DMS153 treated with DMSO at 0.1 percent for 48 hours (cell line): ENCODE results near the gene PKP4.

Experiments used
- DNase-seq: peaks from one replicate; lab custom pipeline; 2025; ENCODE audit not compliant: unreplicated experiment; lab: John Stamatoyannopoulos, UW

Gene PKP4

DNA sequence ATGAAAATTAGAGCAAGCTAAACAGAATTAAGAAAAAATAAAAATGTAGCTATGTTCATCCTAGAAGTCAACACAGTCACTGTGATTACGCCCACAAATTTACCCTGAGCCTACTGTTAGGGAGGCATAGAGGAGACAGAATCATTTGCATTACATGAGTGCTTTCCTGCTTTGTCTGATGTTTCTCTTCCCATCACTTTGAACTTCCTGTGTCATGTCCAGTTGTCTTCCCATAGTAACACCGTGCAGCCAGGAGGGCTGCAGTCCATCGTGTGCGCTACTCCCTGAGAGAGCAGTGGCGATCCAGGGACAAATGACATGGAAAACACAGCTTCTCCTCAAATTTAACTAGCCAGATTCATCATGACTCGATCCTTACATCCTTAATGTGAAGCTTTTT, 188.5 kb downstream of the PKP4 start:
- DNase-seq, result no peak

DNA sequence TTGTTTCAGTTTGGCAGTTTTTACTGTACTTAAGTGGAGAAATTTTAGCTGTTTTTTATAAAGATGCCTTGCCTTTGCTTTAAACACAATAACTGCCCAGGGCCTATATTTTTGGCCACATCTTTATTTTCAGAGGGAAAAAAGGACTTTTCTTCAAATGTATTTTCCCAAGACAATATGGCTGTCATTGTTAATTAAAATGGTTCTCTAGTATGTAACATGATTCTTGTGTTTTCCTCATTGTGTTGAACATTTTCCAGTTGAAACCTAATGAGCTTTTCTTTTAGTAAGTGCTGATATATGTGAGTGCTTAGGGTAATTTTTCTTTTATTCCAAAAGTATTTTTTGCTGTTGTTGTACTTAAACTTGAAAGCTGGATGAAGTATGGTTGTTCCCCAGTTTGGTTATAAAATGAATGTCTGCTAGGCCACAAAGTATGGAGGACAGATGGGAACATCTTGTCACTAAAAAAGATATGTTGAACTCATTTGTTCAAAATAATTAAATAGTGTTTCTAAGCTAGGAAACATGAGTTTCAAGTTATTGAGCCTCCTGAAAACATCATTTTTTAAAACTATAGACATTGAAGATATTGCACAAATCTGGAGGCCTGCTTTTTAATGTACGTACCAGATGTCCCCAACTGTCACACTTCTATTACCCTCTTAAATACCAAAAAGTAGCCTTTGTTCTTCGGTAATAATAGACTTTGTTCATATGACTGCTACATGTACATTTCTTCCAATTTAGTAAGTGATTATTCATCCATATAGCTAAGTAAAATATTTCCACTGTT, 190.9 kb downstream of the PKP4 start:
- DNase-seq, result no peak

DNA sequence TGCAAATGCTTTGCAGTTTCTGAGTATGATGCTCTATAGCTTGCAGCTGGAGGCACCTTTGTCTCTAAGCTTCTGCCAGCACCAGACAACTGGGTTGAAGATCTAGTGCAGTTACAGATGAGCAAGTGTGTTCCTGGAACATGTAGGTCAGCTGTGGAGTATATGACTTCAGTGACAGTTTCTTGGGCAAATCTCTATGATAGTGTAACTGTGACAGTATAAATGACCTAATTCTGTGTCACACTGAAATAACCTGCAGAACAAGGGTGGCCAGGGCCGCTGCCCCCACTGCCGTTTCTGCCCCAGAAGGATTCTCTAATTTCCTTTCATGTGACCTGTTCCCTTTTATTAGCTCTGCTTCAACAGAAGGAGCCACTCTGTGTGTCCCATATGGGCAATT, 193.1 kb downstream of the PKP4 start:
- no peak for DNase-seq

DNA sequence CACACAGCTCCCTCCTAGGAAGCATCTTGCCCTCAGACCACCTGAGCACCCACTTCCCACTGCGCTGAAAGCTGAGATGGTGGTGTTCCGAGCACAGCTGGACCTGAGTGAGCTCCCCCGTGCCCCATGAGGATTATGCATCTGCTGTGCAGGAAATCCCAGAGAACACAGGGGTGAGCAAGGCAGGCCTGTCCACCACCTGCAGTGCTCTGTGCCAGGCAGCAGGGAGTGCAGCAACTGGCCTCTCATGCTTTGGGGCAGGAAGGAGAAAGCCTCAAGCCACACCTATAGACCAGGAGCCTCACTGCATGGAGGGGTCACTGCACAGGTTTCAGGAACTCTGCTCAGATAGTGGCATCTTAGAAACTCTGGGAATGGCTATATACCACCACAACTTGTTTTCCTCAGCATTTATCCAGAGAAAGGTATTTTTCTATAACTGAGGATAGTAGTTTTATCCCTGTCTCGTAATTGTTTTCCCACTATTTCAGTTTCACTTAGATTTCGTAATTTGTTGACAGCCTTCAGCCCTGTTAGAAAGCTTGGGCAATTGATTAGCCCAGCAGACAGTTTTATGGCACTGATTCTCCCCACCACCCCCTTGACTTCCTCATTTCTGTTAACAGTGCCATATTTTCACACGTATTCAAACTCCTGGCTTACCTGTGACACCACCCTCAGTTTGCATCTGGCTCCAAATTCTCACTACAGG, 194.1 kb downstream of the PKP4 start:
- DNase-seq, result no peak

DNA sequence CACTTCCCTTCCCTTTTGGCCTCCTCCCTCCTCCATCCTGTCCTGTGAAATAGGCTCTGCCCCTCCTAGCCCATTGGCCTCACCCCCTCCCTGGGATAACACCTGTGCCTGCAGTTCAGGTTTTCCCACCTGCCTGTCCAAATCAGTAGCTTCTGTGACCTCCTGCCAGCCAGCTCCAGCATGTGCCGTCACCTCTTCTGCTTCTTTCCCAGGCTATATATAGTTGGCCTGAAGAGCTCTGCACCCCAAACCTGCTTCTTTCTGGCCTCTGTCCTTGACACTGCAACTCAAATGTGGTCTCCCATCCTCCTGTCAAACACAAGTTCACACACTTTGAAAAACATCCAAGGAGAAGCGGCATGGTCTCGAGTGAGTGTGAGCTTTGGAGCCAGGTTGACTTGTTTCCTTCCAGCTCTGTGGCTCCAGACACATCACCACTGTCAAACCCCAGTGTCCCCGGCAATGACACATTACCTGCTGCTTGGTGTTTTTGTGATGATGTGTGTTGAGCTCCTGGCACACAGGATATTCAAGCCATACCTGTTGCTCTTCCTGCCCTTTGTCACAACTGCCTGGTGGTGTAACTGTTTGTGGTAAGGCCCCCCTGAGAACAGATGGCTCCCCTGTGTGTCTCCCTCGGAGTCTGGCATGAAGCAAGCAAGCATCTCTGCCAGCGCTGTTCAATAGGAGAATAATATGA, 194.8 kb downstream of the PKP4 start:
- DNase-seq, result no peak

DNA sequence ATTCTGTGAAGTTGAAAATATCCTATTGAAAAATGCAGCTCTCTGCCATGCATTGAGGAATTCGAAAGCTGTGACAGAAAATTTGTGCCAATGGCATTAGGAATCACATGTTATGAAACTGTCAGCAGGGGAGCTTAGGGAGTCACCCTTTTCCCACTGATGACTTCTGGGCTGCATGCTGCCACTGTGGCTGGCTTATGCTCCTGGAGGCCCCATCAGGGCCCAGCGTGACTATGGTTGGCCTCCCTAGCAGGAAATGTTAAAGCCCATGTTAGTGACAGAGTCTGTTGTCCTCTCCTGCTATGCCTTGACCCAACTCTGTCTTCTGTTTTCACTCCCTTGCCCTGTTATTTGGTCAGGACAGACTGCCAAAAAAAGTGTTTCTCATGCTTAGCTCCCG, 198.9 kb downstream of the PKP4 start:
- DNase-seq, result no peak

DNA sequence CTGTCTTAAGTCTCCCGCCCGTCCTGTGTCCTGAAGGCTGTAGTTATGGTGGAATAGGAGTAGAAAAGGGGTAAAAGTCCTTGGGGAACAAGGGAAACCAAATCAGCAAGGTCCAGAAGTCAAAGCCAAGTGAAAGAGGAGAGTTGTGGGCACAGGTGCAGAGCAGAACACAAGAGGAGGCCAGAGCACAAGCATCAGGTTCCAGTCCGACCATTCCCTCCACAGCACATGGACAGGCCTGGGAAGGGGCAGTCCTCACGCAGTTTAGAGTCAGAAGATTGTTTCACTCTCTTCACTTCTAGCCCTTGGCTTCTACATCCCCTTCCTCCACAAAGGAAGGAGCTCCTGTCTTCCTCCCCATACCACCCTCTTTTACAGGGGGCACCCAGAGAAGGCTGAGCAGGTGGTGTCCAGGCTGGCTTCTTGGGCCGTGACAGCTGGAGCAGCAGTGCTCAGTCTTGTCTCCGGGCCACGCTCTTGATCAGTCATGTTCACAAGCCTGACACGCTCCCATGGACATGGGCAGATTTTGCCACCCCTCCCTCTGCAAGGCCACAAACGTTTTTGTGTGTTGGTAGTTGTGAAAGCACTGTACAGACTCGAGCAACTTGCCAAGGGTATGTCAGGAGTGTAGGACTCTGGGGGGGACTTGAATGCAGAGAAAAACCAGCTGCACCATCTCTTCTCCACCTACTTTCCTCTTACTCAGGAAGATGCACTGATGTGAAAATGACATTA, 199.9 kb downstream of the PKP4 start:
- DNase-seq, result no peak

DNA sequence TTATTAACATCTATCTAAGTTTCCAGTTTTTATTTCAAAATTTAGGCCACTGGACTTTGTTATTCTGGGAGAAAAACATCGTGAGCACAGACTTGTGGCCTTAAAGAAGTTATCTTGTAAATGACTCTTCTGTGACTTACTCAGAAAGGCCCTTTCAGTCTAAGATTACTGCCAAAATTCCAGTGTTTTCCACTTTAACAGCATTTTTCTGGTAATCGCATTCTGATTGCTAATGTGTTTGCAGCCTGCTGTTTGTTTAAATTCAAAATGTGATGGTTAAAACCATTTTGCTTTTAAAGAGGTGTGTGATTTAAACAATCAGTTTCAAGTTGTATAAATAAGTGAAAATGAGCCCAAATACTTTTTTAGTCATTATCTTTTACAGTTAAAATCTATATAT, 201.6 kb downstream of the PKP4 start:
- no peak for DNase-seq

DNA sequence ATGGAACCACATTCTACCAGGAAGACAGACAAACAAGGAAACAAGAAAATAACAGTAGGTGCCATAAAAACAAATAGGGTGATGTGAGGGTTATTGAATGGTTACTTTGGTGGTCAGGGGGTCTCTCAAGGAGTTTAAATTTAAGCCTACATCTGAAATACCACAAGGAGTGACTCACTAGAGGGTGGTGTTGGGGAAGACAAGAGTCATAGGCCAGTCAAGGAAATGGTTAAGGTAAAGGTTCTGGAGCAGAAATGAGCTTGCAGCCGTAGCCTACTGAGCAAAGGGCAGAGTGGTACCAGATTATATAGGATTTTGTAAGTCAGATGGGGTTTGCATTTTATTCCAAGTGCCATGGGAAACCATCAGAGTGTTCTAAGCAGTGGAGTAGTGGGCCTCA, 202.7 kb downstream of the PKP4 start:
- DNase-seq, result no peak

DNA sequence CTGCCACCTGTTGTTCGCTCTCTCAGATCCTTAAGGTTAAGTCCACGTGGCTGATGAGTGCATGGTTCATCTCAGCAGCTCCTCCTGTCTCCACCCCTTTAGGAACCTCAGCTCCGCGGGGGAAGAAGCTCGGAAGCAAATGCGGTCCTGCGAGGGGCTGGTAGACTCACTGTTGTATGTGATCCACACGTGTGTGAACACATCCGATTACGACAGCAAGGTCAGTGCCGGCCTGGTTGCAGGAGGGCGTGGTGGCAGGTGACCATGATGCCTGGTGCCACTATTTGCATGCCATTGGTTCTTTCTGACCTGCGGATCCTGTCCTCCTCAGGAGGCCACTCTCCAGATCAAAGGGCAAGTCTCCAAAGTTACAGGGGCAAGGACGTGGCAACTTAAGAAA, 204.5 kb downstream of the PKP4 start:
- no peak for DNase-seq

DNA sequence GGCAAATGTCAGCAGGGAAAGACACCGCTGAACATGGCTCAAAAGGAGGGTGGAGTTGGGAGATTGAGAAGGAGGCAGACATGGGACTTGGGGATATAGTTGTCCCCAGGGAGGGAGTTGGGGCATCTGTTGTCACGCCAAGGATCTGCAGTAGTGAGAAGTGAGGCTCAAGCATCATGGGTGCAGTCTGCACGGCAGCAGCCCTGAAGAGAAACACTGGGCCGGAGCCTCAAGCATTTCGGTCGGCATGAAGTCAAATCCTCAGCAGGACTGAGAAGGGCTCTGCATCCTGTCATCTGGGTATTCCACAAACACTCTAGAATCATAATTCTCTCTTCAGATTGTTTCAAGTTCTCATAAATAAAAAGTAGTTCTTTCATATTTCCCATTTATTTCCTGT, 205.7 kb downstream of the PKP4 start:
- no peak for DNase-seq

DNA sequence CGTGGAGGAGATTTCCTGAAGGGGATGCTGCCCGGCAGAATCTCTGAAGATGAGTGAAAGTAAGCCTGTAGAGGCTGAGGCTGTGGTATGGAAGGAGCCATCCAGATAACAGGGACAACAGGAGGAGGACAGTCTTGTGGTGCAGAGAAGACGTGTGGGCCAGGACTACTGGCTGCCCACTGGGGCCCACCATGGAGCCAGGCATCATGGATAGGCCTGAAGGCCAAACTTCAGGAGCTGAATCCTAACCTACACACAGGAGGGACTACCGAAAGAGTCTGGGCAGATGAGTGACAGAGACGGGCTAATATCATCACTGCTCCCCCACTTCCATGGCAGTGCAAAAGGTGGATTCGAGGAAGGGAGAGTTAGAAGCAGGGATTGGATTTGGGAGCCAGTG, 207.0 kb downstream of the PKP4 start:
- DNase-seq, result no peak

DNA sequence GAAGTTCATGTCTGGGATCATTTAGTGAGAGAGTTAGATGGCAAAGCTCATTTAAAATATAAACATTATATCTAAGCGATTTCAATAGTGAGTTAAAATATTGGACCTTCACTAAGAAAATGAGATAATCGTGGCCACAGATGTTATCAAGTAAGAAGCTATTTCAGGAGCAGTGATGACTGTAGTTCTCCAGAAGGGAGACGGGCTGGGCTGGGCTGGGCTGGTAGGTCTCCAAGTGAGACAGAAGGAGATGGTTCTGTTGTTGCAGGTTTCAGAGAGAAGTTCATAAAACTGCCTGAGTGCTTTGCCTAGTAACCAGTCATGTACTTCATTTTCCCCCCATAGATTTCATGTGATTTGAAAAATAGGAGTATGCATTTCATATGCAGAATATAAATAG, 208.2 kb downstream of the PKP4 start:
- DNase-seq, result no peak

DNA sequence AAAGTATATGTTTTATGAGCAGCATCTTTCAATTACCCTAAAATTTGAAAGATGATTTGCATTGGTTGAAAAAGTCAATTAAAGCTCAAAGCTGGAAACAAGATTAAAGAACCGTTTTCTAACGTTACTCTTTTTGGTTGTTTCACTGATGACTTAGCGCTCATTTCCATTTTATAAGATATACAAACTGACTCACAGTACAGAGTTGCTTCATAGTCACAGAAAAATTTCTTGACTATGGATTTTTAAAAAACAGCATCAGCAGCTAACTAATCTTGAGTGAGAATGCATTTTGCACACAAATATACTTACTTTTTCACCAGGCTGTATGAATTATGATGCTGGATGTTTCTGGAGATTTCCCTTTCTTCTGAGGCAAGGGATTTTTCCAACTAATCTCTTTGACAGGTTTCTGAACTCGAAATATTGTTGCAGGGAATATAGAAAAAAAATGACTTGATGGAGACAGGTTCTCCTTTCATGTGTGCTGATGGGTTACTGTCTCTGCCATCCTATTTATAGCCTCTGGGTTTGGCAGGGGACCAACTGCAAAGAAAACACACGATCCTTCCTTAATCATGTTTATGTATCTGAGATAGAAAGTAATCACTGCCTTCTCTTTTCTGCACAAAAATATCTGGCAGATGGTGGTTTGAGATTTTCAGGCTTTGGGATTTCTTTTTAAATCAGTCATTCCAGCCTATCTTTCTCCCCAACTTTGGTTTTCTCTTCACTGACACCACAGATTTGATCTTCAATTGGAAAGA, 209.0 kb downstream of the PKP4 start:
- no peak for DNase-seq

DNA sequence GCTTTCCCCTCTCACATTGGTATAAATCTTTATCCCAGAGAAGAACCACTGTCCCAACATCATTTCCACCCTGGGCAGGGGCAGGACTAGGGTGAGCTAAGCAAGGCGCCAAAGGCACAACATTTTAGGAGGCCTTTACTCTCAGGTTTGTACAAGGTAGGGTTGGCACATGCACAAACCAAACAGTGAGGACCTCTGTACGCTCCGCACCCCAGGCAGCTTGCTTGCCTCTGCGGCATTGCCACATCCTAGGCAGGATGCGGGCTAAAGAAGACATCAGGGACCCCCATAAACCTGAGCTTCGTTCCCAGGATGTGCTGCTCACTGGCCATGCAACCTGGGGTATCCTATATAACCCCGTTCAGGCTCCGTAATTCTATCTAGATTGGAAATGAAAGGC, 210.2 kb downstream of the PKP4 start:
- no peak for DNase-seq

DNA sequence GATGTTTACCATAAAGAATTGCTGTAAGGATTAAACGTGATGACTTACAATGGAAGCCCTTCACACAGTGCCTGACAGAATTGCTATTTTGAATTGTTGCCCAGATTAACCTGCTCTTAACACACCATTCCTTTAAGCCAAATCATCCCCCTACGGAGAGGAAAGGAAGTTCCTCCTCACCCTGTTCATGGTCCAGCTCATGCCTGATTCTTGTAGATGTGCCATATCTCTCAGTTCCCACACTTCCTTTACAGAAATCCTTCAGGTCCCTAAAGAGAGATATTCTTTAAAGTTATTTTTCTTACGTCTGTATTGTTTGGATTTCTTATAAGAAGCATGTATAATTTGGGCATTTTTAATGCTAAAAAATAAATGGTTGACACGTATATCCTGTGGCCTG, 210.8 kb downstream of the PKP4 start:
- no peak for DNase-seq

DNA sequence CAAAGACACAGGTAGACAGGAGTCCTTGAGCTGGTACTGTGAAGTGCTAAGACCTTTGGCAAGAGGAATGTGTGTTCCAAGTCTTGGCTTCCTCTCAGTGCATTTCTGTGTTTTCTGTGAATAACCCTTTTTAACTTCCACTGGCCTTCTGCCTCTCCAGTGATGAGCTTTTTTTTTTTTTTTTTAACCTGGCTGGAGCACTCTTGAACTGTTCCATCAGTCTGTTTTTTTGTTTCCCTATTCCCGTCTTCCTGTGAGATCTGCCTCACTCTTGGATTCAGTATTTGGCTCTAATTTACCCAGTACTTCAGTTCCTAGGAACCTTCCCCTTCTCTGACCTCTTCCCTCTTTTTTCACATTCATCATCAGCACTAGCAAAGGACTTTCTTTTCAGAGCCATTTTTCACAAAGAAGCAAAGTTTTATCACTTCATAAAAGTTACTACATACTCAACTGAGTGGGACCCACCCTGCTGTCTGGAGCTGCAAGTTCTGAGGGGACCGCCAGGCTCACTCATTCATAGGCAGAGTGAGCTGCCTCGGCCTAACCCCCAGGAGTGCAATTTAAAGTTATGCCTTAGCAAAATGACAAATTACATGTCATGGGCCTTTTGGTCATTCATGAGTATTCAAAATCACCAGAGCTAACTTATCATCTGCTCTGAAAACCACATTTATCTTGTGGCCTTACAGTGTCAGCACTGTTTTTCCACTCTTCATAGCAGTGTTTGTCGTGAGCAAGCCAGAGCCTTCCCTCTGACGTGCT, 211.4 kb downstream of the PKP4 start:
- DNase-seq, result no peak

DNA sequence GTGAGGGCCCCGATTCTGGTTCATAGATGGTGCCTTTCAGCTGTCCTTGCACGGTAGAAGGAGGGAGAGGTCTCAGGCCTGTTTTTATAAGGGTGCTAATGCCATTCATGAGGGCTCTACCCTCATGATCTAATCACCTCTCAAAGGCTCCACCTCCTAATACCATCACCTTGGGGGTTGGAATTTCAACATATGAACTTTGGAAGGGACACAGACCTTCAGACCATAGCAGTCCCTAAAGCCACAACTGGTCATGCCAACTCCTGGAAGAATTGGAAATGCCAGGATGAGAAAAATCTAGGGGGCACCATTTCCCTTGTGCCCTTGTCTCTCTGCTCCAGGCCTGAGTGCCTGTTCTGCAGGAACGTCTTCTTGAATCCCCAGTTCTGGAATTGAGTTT, 213.5 kb downstream of the PKP4 start:
- DNase-seq, result no peak

DNA sequence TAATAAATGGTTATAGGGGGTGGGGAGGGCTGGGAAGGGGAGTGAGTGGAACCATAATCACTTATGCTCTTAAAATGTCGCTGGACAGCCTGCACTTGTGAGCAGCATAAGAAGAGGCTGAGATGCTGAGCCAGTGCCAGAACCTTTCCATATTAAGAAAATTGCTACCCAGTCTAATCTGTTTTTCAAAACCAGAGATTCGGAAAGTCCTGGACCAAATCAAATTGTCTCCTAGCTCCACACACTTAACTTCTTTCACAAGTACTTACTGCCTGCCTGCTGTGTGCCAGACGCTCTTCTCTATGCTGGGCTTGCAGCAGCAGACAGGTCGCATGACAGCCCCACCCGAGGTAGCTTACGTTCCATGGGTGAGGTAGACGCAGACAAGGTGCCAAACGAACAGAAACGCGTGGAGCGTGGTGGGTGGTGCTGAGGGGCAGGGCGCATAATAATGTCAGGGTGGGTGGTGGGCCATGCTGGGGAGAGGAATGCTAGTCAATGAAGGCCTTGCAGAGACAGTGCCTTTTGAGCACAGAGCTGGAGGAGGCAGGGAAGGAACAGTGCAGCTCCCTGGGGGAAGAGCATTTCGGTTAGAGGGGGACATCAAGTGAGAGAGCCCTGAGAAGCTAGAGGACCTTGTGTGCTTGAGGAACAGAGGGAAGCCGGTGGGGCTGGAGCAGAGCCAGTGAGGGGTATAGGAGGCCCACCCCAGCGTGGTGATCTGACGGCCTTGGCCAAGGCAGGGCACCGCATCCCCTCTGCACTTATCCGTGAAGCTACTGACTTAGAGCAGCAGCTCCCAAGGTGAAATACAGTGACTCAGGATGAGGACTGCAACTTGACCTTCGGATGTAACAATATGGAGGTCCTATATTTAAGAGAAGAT, 214.9 kb downstream of the PKP4 start:
- DNase-seq, result no peak
